ENCODE data around the gene GPS2. TPM values are rescaled to one million over a fixed set of nuclear protein-coding genes. Genes with fewer than 3 reads are reported as not detected.

Gene GPS2
- polyA plus RNA-seq, 1 donor (not counting 4 experiments of a cell fraction or from before 2014, with no cell fraction given), result 24.7 TPM

- no peak for FAIRE-seq
- dilution Hi-C loops (cut with MboI; ENCODE audit: extremely low pct_ligation_motif_present, low sequenced_read_pairs), result no loop called here
- no peak overlapping the region for H3K27ac ChIP-seq (ENCODE audit: control insufficient read depth, insufficient read depth, low read length)
Observed at GRCh38 chr17:7293816-7294613, 21.1 kb downstream of the GPS2 start.

GRCh38 chr17:7293159-7293558 lies 22.0 kb downstream of the GPS2 start:
- no peaks in the 10 kb centered on the region for H3K9me3 ChIP-seq (ENCODE audit: control insufficient read depth, low read depth, low read length)
- no peak overlapping the region for H3K4me3 ChIP-seq (ENCODE audit: control insufficient read depth in 2 of 3, extremely low read depth in 1 of 3, insufficient read depth in 2 of 3, low read depth in 1 of 3, low read length in 3 of 3)
- dilution Hi-C loops (cut with MboI; ENCODE audit: extremely low pct_ligation_motif_present, low sequenced_read_pairs), result no loop called here
- no peak overlapping the region for H2AFZ ChIP-seq (ENCODE audit: control insufficient read depth, low read length)
- H3K4me2 ChIP-seq (ENCODE audit: control insufficient read depth, extremely low read depth, insufficient read depth, low read depth, low read length), result peak overlapping the region; percentile 29
- peak; percentile 23 for FAIRE-seq
- peaks cover 37% of the 10 kb centered on the region for H3K27me3 ChIP-seq (ENCODE audit: control insufficient read depth, extremely low read depth, insufficient read depth, low read length)
- H3K4me1 ChIP-seq (ENCODE audit: control insufficient read depth, extremely low read depth, insufficient read depth, low read length), result peaks cover 23% of the 10 kb centered on the region
- H3K27ac ChIP-seq (ENCODE audit: control insufficient read depth, insufficient read depth, low read length), result no peak overlapping the region
- H3K9ac ChIP-seq (ENCODE audit: control insufficient read depth, extremely low read depth, insufficient read depth, low read length), result no peak overlapping the region
- H4K20me1 ChIP-seq (ENCODE audit: control insufficient read depth, extremely low read depth, insufficient read depth, low read length), result peaks cover 2% of the 10 kb centered on the region
- no peak for DNase-seq (ENCODE audit: low read depth, low spot score)
- H3K36me3 ChIP-seq (ENCODE audit: control insufficient read depth in 2 of 2, extremely low read depth in 1 of 2, insufficient read depth in 2 of 2, low read length in 2 of 2), result no peaks in the 10 kb centered on the region
- TF ChIP-seq EZH2 (IDR thresholded peaks at IDR 0.05; ENCODE audit: low read length) (peak; percentile 19), CTCF (optimal IDR thresholded peaks at IDR 0.05 in 1 of 3, IDR thresholded peaks at IDR 0.05 in 1 of 3, conservative IDR thresholded peaks at IDR 0.05 in 1 of 3; ENCODE audit: extremely low read depth in 1 of 3, insufficient read depth in 2 of 3, low read length in 3 of 3) (no peak)
- no peaks in the 10 kb centered on the region for H3K79me2 ChIP-seq (ENCODE audit: control insufficient read depth, insufficient read depth, low read length)
- no peaks in the 10 kb centered on the region for H3K9me1 ChIP-seq (ENCODE audit: control insufficient read depth, extremely low read depth, insufficient read depth, low read length)

More at GRCh38 chr17:7293816-7294613, 21.1 kb downstream of the GPS2 start:
- Histone ChIP-seq H3K4me3 (ENCODE audit: control insufficient read depth in 2 of 3, extremely low read depth in 1 of 3, insufficient read depth in 2 of 3, low read depth in 1 of 3, low read length in 3 of 3) (no peak overlapping the region), H3K9me1 (ENCODE audit: control insufficient read depth, extremely low read depth, insufficient read depth, low read length) (no peaks in the 10 kb centered on the region), H3K9me3 (ENCODE audit: control insufficient read depth, low read depth, low read length) (no peaks in the 10 kb centered on the region), H3K4me1 (ENCODE audit: control insufficient read depth, extremely low read depth, insufficient read depth, low read length) (peaks cover 23% of the 10 kb centered on the region), H4K20me1 (ENCODE audit: control insufficient read depth, extremely low read depth, insufficient read depth, low read length) (peaks cover 2% of the 10 kb centered on the region), H3K36me3 (ENCODE audit: control insufficient read depth in 2 of 2, extremely low read depth in 1 of 2, insufficient read depth in 2 of 2, low read length in 2 of 2) (no peaks in the 10 kb centered on the region), H3K9ac (ENCODE audit: control insufficient read depth, extremely low read depth, insufficient read depth, low read length) (no peak overlapping the region), H3K4me2 (ENCODE audit: control insufficient read depth, extremely low read depth, insufficient read depth, low read depth, low read length) (peak overlapping the region; percentile 20), H3K27me3 (ENCODE audit: control insufficient read depth, extremely low read depth, insufficient read depth, low read length) (peaks cover 36% of the 10 kb centered on the region), H3K79me2 (ENCODE audit: control insufficient read depth, insufficient read depth, low read length) (no peaks in the 10 kb centered on the region), H2AFZ (ENCODE audit: control insufficient read depth, low read length) (no peak overlapping the region)
- DNase-seq (ENCODE audit: low read depth, low spot score), result no peak
- TF ChIP-seq EZH2 (IDR thresholded peaks at IDR 0.05; ENCODE audit: low read length), result no peak
- no peak for TF ChIP-seq CTCF (optimal IDR thresholded peaks at IDR 0.05 in 1 of 3, IDR thresholded peaks at IDR 0.05 in 1 of 3, conservative IDR thresholded peaks at IDR 0.05 in 1 of 3; ENCODE audit: extremely low read depth in 1 of 3, insufficient read depth in 2 of 3, low read length in 3 of 3)

Measured in keratinocyte (primary cell).